HEK293T (cell line): ENCODE results near the gene MFSD12.
"Not testable (repeated sequence)": the region's sequence is repeated elsewhere in the genome, so short reads cannot be mapped to it uniquely, and the experiment has no call there.

ENCODE experiments used
- CTCF ChIA-PET: fragments of 350-600 bp; formaldehyde crosslinking; extraction: SDS; loops from one replicate; lab custom pipeline; 2021; ENCODE audit warnings: antibody characterized with exemption, inconsistent platforms; lab: Yijun Ruan, JAX
- POLR2A ChIA-PET: fragments of 350-600 bp; formaldehyde crosslinking; extraction: SDS; loops from one replicate; lab custom pipeline; 2020; ENCODE audit warnings: antibody characterized with exemption, inconsistent platforms; lab: Yijun Ruan, JAX
- DNase-seq: peaks from one replicate; pipeline ENCODE4 v3.0.0; 2012; ENCODE audit warnings: mixed read lengths; ENCODE audit errors: extremely low spot score
- ARNT ChIP-seq: fragments of 450-650 bp; IDR thresholded peaks from 2 replicates; pipeline ENCODE4 v1.6.1; 2017; ENCODE audit warnings: mild to moderate bottlenecking
- BHLHE40 ChIP-seq: fragments of 450-650 bp; IDR thresholded peaks from 2 replicates; pipeline ENCODE4 v1.6.1; 2016; ENCODE audit warnings: mild to moderate bottlenecking, moderate library complexity, borderline replicate concordance
- CTBP1 ChIP-seq: fragments of 450-650 bp; IDR thresholded peaks from 2 replicates; pipeline ENCODE4 v1.6.1; 2016; ENCODE audit warnings: borderline replicate concordance
- ELF4 ChIP-seq: fragments of 450-650 bp; IDR thresholded peaks from 2 replicates; pipeline ENCODE4 v1.6.1; 2017; ENCODE audit warnings: antibody characterized with exemption
- FOXA1 ChIP-seq: fragments of 450-650 bp; IDR thresholded peaks from 2 replicates; pipeline ENCODE4 v1.6.1; 2016; ENCODE audit warnings: mild to moderate bottlenecking
- FOXK2 ChIP-seq: fragments of 450-650 bp; IDR thresholded peaks from 2 replicates; pipeline ENCODE4 v1.6.1; 2016; ENCODE audit warnings: mild to moderate bottlenecking
- FOXM1 ChIP-seq: fragments of 450-650 bp; IDR thresholded peaks from 2 replicates; pipeline ENCODE4 v1.6.1; 2017; ENCODE audit warnings: mild to moderate bottlenecking, borderline replicate concordance
- HDGF ChIP-seq: fragments of 450-650 bp; IDR thresholded peaks from 2 replicates; pipeline ENCODE4 v1.6.1; 2017; ENCODE audit warnings: antibody characterized with exemption, borderline replicate concordance
- L3MBTL2 ChIP-seq: fragments of 450-650 bp; conservative IDR thresholded peaks from 2 replicates; pipeline ENCODE4 v1.6.1; 2016; ENCODE audit warnings: mild to moderate bottlenecking
- LEF1 ChIP-seq: fragments of 450-650 bp; IDR thresholded peaks from 2 replicates; pipeline ENCODE4 v1.6.1; 2017; ENCODE audit warnings: mild to moderate bottlenecking, borderline replicate concordance
- NFRKB ChIP-seq: fragments of 450-650 bp; IDR thresholded peaks from 2 replicates; pipeline ENCODE4 v1.6.1; 2016; ENCODE audit warnings: mild to moderate bottlenecking, moderate library complexity
- SP1 ChIP-seq: fragments of 450-650 bp; IDR thresholded peaks from 2 replicates; pipeline ENCODE4 v1.6.1; 2017
- SUZ12 ChIP-seq: fragments of 450-650 bp; IDR thresholded peaks from 2 replicates; pipeline ENCODE4 v1.6.1; 2016; ENCODE audit warnings: mild to moderate bottlenecking
- TARDBP ChIP-seq: fragments of 450-650 bp; IDR thresholded peaks from 2 replicates; pipeline ENCODE4 v1.6.1; 2016
- ZNF384 ChIP-seq: fragments of 450-650 bp; IDR thresholded peaks from 2 replicates; pipeline ENCODE4 v1.6.1; 2016
- TF ChIP-seq, protein P1 (sequence below): fragments of 450-650 bp; IDR thresholded peaks from 2 replicates; pipeline ENCODE4 v1.6.1; 2016

Gene MFSD12

DNA sequence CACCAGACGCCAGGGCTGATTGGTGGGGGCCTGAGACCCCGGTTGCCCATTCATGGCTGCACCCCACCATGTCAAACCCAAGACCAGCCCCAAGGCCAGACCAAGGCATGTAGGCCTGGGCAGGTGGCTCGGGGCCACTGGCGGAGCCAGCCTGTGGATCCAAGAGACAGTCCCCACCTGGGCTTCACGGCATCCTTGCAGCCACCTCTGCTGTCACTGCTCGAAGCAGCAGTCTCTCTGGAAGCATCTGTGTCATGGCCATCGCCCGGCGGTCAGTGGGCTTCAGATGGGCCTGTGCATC, 22.2 kb downstream of the MFSD12 start:
- TF ChIP-seq BHLHE40 (no peak), SP1 (no peak), ELF4 (no peak), FOXA1 (no peak), L3MBTL2 (no peak)
- ChIA-PET CTCF (no interaction called here), POLR2A (no interaction called here)
- no peak for DNase-seq

DNA sequence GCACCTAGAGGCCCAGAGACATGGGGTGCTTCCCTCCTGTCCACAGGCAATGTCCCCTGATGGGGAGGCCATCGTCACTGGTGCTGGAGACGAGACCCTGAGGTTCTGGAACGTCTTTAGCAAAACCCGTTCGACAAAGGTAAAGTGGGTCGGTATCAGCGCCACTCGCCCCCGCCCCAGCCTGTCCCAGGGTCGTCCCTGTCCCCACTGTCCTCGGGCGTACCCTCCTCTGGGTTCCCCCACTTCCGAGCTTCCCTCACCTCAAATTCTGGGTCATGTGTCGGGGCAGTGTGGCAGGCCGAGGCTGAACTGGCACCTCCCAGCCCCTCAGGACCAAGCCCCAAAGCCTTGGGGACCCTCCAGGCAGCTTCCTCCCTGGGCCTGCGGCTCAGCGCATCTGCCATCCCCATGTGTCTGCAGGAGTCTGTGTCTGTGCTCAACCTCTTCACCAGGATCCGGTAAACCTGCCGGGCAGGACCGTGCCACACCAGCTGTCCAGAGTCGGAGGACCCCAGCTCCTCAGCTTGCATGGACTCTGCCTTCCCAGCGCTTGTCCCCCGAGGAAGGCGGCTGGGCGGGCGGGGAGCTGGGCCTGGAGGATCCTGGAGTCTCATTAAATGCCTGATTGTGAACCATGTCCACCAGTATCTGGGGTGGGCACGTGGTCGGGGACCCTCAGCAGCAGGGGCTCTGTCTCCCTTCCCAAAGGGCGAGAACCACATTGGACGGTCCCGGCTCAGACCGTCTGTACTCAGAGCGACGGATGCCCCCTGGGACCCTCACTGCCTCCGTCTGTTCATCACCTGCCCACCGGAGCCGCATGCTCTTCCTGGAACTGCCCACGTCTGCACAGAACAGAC, 22.8 kb downstream of the MFSD12 start:
- no peak for TF ChIP-seq FOXA1
- TF ChIP-seq ZNF384, result no peak
- TF ChIP-seq SUZ12, result no peak
- TF ChIP-seq NFRKB, result no peak
- no peak for TF ChIP-seq HDGF
- no peak for TF ChIP-seq L3MBTL2
- no peak for TF ChIP-seq ARNT
- ChIA-PET POLR2A (no interaction called here), CTCF (no interaction called here)
- no peak for DNase-seq

DNA sequence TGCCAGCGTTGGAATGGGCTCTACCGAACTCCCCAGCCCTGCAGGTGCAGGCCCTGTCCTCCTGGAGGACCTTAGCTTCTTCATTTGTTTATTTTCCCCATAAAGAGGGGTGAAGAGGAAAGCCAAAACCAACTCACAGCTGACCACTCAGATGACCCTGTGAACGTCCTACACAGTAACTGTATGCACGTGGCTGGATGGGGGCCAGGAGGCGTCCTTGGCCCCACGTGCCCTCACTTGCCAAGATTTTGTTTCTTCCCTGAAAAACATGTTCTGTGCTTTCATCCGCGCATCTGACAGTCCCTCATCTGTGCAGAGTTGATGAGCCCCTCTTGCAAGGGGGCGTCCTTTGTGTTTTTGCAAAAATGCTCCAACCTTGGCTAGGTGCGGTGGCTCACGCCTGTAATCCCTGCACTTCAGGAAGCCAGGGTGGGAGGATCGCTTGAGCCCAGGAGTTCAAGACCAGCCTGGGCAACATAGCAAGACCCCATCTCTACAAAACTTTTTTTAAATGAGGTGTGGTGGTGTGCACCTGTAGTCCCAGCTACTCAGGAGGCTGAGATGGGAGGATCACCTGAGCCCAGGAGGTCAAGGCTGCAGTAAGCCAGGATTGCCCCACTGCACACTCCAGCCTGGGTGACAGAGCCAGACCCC, 23.7 kb downstream of the MFSD12 start:
- ChIA-PET POLR2A (no interaction called here), CTCF (no interaction called here)
- TF ChIP-seq SP1, result no peak
- no peak for TF ChIP-seq BHLHE40
- TF ChIP-seq FOXM1, result no peak
- no peak for TF ChIP-seq L3MBTL2
- no peak for TF ChIP-seq FOXA1
- TF ChIP-seq SUZ12, result no peak
- TF ChIP-seq NFRKB, result no peak
- no peak for TF ChIP-seq ARNT
- TF ChIP-seq ELF4, result no peak
- no peak for TF ChIP-seq TARDBP
- TF ChIP-seq FOXK2, result no peak
- no peak for TF ChIP-seq CTBP1
- TF ChIP-seq ZNF384, result no peak
- TF ChIP-seq, protein P1, sequence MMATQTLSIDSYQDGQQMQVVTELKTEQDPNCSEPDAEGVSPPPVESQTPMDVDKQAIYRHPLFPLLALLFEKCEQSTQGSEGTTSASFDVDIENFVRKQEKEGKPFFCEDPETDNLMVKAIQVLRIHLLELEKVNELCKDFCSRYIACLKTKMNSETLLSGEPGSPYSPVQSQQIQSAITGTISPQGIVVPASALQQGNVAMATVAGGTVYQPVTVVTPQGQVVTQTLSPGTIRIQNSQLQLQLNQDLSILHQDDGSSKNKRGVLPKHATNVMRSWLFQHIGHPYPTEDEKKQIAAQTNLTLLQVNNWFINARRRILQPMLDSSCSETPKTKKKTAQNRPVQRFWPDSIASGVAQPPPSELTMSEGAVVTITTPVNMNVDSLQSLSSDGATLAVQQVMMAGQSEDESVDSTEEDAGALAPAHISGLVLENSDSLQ, result no peak
- TF ChIP-seq LEF1, result no peak
- DNase-seq, result no peak

DNA sequence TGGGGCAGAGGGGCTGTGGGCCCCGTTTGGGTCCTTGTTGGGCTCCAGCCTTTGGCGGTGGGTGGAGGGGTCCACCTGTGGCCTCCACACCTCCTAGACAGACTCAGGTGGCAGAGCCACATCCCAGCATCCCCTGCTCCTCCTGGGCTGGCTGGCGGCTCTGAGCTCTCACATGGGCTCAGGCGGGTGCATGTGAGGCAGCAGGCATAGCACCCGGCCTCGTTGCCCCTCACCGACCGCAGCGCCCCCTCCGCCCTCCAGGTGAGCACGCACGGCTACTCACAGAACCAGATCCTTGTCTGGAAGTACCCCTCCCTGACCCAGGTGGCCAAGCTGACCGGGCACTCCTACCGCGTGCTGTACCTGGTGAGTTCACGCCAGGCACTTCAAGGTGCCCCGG, 24.4 kb downstream of the MFSD12 start:
- POLR2A ChIA-PET, result no interaction called here
- CTCF ChIA-PET, result no interaction called here
- DNase-seq, result no peak
- TF ChIP-seq ARNT, result no peak
- TF ChIP-seq SUZ12, result no peak
- TF ChIP-seq NFRKB, result no peak
- TF ChIP-seq TARDBP, result no peak
- TF ChIP-seq BHLHE40, result no peak
- no peak for TF ChIP-seq ZNF384
- TF ChIP-seq L3MBTL2, result no peak
- no peak for TF ChIP-seq ELF4
- TF ChIP-seq, protein P1, result no peak
- TF ChIP-seq CTBP1, result no peak
- no peak for TF ChIP-seq LEF1
- no peak for TF ChIP-seq HDGF
- TF ChIP-seq FOXM1, result no peak
- TF ChIP-seq SP1, result no peak
- no peak for TF ChIP-seq FOXA1
- no peak for TF ChIP-seq FOXK2

DNA sequence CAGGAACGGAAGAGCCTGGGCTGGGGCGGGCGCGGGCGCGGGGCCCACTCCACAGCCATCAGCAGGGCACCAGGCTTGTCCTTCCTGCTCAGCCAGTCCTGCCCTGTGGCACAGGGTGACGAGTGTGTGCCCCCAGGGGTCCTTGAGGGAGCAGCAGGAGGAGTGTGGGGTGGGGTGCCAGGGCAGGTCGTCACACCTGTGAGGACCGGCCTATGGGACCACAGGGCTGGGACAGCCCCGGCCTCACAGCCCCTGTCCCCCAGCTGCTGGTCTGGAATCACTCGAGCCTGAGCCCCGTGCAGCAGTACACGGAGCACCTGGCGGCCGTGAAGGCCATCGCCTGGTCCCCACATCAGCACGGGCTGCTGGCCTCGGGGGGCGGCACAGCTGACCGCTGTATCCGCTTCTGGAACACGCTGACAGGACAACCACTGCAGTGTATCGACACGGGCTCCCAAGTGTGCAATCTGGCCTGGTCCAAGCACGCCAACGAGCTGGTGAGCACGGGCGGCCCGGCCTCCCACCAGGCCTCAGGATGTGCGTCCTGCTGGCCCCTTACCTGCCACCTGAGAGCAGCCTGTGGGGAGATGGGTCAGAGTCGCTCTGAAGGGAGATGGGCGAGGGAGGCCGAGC, 25.1 kb downstream of the MFSD12 start:
- ChIA-PET CTCF (interaction anchor here (0.5 kb wide), 1 partner anchor 285 kb away, joined by 3 read pairs; no protein-coding TSS in a partner anchor), POLR2A (no interaction called here)
- no peak for DNase-seq
- TF ChIP-seq L3MBTL2 (no peak), SUZ12 (no peak)

DNA sequence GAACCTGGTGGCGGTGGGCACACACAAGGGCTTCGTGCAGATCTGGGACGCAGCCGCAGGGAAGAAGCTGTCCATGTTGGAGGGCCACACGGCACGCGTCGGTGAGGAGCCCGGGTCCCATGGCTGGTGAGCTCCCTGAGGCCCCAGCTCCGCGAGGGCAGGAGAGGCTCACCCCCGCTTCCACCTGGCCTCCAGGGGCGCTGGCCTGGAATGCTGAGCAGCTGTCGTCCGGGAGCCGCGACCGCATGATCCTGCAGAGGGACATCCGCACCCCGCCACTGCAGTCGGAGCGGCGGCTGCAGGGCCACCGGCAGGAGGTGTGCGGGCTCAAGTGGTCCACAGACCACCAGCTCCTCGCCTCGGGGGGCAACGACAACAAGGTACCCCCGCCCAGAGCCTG, 25.7 kb downstream of the MFSD12 start:
- DNase-seq, result no peak
- TF ChIP-seq FOXM1 (no peak), SP1 (no peak), TARDBP (no peak), HDGF (no peak), CTBP1 (no peak), BHLHE40 (no peak), LEF1 (no peak), ARNT (no peak), ZNF384 (no peak)
- CTCF ChIA-PET, result interaction anchor here (0.5 kb wide), 1 partner anchor 286 kb away, joined by 3 read pairs; no protein-coding TSS in a partner anchor
- POLR2A ChIA-PET, result no interaction called here

DNA sequence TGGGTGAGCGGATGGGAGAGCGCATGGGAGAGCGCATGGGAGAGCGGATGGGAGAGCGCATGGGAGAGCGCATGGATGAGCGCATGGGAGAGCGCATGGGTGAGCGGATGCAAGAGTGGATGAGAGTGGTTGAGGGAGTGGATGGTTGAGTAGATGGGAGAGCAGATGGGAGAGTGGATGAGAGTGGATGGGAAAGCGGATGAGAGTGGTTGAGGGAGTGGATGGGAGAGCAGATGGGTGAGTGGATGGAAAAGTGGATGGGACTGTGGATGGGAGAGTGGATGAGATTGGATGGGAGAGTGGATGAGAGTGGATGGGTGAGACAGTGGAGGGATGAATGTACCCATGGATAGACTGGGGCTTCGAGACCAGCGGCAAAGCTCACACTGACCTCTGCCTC, 27.0 kb downstream of the MFSD12 start:
- CTCF ChIA-PET, result no interaction called here
- no peak for TF ChIP-seq ELF4
- no peak for TF ChIP-seq FOXK2
- TF ChIP-seq TARDBP, result no peak
- no peak for TF ChIP-seq L3MBTL2
- no peak for TF ChIP-seq FOXM1
- no peak for TF ChIP-seq CTBP1
- no peak for TF ChIP-seq LEF1
- TF ChIP-seq, protein P1, result no peak
- no peak for TF ChIP-seq BHLHE40
- TF ChIP-seq ARNT, result no peak
- no peak for TF ChIP-seq FOXA1
- TF ChIP-seq NFRKB, result no peak
- TF ChIP-seq SP1, result no peak
- TF ChIP-seq HDGF, result no peak
- DNase-seq, result no peak
- POLR2A ChIA-PET, result no interaction called here

DNA sequence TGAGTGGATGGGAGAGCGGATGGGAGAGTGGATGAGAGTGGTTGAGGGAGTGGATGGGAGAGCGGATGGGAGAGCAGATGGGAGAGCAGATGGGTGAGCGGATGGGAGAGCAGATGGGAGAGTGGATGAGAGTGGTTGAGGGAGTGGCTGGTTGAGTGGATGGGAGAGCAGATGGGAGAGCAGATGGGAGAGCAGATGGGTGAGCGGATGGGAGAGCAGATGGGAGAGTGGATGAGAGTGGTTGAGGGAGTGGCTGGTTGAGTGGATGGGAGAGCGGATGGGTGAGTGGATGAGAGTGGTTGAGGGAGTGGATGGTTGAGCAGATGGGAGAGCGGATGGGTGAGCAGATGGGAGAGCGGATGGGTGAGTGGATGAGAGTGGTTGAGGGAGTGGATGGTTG, 28.1 kb downstream of the MFSD12 start:
- CTCF ChIA-PET, DNase-seq, POLR2A ChIA-PET: not testable (repeated sequence)
